Stimulated activated CD8-positive, alpha-beta memory T cell treated with anti-CD3 and anti-CD28 coated beads, Interleukin-12 subunit alpha, Interleukin-12 subunit beta, amount 100 ng/mL, for 4 hours (primary cell): ENCODE data around the gene SCYL1.
A peak's percentile ranks its signal among the peaks of the same experiment; 100 is the strongest.

Source experiments
- DNase-seq: peaks from one replicate; pipeline ENCODE4 v3.0.0-alpha.2; 2020; ENCODE audit warnings: low read depth

Gene SCYL1

DNA sequence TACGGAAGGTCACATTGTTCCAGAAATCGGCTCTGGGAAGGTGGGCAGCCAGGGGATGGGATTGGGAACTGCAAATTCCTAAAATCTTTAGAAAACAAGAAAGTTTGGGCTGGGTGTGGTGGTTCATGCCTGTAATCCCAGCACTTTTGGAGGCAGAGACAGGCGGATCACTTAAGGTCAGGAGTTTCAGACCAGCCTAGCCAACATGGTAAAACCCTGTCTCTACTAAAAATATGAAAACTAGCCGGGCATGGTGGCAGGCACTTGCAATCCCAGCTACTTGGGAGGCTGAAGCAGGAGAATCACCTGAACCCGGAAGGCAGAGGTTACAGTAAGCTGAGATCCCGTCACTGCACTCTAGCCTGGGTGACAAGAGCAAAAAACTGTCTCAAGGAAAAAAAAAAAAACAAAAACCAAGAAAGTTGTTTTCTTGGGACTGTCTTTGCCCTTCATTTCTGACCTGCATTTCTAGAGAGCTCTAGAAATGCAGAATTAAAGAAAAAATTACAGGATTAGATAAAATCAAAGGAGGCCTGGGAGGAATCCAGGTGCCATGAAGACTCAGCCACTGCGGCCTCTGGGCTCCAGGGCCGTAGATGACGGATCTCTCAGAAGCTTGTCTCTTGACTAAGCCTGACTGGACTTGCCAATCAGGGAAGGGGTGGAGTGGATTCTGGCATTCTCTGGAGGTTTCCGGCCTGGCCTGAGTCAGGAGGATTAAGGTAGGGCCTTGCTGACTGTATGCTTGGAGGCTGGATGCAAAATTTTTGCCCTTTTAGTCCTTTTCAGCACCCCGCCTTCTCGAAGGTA lies 31.3 kb upstream of the SCYL1 start:
- DNase-seq, result no peak

DNA sequence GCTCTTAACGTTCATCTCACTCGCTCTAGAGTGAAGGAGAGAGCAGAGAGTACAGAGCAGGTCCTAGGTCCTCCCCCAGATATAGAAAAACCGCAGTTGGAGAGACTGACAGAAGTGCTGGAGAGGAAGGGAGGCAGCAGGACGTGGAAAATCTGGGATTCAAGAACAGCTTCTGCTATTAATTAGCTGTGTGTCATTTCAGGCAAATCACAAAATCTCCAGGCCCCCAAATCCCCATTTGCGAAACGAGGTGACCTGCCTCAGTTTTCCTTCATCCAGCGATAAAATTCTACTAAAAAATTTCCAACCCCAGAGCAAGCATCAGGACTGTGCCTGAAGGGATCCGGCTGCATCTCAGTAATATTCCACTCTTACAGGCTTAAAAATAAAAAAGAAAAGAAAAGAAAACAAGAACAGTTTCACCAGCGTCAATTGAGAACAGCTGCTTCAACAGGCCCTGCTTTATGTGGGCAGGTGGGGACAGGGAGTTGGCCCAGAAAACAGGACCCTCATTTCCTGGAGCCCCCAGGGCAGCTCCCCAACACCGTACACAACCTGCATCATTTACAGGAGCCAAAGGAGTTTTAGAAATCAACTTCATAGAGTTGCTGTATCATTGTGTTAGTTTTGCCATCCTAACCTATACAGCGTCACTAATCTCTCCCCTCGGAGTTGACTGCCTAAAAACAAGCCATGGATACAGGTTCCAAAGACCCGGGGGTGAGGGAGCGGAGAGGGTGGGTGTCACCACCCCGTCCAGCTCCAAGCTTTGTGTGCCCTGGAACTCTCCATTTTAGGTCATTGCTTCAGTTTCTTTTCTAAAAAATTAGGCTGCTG lies 28.4 kb upstream of the SCYL1 start:
- no peak for DNase-seq

- peak; percentile 99 for DNase-seq
These were observed 27.5 kb upstream of the SCYL1 start for GRCh38 chr11:65497141-65498041.

DNA sequence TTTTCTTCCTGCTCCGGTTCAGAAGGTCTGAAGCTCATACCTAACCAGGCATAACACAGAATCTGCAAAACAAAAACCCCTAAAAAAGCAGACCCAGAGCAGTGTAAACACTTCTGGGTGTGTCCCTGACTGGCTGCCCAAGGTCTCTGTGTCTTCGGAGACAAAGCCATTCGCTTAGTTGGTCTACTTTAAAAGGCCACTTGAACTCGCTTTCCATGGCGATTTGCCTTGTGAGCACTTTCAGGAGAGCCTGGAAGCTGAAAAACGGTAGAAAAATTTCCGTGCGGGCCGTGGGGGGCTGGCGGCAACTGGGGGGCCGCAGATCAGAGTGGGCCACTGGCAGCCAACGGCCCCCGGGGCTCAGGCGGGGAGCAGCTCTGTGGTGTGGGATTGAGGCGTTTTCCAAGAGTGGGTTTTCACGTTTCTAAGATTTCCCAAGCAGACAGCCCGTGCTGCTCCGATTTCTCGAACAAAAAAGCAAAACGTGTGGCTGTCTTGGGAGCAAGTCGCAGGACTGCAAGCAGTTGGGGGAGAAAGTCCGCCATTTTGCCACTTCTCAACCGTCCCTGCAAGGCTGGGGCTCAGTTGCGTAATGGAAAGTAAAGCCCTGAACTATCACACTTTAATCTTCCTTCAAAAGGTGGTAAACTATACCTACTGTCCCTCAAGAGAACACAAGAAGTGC lies 26.7 kb upstream of the SCYL1 start:
- no peak for DNase-seq

GRCh38 chr11:65498727-65498976 lies 26.2 kb upstream of the SCYL1 start:
- DNase-seq, result no peak

DNA sequence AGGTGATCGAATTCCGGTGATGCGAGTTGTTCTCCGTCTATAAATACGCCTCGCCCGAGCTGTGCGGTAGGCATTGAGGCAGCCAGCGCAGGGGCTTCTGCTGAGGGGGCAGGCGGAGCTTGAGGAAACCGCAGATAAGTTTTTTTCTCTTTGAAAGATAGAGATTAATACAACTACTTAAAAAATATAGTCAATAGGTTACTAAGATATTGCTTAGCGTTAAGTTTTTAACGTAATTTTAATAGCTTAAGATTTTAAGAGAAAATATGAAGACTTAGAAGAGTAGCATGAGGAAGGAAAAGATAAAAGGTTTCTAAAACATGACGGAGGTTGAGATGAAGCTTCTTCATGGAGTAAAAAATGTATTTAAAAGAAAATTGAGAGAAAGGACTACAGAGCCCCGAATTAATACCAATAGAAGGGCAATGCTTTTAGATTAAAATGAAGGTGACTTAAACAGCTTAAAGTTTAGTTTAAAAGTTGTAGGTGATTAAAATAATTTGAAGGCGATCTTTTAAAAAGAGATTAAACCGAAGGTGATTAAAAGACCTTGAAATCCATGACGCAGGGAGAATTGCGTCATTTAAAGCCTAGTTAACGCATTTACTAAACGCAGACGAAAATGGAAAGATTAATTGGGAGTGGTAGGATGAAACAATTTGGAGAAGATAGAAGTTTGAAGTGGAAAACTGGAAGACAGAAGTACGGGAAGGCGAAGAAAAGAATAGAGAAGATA lies 25.7 kb upstream of the SCYL1 start, which contains the start of gene MALAT1:
Gene MALAT1, plus strand, starts transcription at position 69 of the 736 bp plus-strand sequence.
- peak; percentile 83 for DNase-seq

DNA sequence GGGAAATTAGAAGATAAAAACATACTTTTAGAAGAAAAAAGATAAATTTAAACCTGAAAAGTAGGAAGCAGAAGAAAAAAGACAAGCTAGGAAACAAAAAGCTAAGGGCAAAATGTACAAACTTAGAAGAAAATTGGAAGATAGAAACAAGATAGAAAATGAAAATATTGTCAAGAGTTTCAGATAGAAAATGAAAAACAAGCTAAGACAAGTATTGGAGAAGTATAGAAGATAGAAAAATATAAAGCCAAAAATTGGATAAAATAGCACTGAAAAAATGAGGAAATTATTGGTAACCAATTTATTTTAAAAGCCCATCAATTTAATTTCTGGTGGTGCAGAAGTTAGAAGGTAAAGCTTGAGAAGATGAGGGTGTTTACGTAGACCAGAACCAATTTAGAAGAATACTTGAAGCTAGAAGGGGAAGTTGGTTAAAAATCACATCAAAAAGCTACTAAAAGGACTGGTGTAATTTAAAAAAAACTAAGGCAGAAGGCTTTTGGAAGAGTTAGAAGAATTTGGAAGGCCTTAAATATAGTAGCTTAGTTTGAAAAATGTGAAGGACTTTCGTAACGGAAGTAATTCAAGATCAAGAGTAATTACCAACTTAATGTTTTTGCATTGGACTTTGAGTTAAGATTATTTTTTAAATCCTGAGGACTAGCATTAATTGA lies 25.0 kb upstream of the SCYL1 start:
- DNase-seq, result no peak

- DNase-seq, result no peak
These were observed 24.3 kb upstream of the SCYL1 start for GRCh38 chr11:65500387-65501185.

DNA sequence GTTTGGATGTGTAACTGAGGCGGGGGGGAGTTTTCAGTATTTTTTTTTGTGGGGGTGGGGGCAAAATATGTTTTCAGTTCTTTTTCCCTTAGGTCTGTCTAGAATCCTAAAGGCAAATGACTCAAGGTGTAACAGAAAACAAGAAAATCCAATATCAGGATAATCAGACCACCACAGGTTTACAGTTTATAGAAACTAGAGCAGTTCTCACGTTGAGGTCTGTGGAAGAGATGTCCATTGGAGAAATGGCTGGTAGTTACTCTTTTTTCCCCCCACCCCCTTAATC lies 23.8 kb upstream of the SCYL1 start:
- DNase-seq, result no peak

DNA sequence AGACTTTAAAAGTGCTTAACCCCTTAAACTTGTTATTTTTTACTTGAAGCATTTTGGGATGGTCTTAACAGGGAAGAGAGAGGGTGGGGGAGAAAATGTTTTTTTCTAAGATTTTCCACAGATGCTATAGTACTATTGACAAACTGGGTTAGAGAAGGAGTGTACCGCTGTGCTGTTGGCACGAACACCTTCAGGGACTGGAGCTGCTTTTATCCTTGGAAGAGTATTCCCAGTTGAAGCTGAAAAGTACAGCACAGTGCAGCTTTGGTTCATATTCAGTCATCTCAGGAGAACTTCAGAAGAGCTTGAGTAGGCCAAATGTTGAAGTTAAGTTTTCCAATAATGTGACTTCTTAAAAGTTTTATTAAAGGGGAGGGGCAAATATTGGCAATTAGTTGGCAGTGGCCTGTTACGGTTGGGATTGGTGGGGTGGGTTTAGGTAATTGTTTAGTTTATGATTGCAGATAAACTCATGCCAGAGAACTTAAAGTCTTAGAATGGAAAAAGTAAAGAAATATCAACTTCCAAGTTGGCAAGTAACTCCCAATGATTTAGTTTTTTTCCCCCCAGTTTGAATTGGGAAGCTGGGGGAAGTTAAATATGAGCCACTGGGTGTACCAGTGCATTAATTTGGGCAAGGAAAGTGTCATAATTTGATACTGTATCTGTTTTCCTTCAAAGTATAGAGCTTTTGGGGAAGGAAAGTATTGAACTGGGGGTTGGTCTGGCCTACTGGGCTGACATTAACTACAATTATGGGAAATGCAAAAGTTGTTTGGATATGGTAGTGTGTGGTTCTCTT lies 23.2 kb upstream of the SCYL1 start:
- no peak for DNase-seq

GRCh38 chr11:65502274-65502554 lies 22.7 kb upstream of the SCYL1 start:
- DNase-seq, result no peak

DNA sequence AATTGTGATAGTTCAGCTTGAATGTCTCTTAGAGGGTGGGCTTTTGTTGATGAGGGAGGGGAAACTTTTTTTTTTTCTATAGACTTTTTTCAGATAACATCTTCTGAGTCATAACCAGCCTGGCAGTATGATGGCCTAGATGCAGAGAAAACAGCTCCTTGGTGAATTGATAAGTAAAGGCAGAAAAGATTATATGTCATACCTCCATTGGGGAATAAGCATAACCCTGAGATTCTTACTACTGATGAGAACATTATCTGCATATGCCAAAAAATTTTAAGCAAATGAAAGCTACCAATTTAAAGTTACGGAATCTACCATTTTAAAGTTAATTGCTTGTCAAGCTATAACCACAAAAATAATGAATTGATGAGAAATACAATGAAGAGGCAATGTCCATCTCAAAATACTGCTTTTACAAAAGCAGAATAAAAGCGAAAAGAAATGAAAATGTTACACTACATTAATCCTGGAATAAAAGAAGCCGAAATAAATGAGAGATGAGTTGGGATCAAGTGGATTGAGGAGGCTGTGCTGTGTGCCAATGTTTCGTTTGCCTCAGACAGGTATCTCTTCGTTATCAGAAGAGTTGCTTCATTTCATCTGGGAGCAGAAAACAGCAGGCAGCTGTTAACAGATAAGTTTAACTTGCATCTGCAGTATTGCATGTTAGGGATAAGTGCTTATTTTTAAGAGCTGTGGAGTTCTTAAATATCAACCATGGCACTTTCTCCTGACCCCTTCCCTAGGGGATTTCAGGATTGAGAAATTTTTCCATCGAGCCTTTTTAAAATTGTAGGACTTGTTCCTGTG lies 22.1 kb upstream of the SCYL1 start:
- no peak for DNase-seq

GRCh38 chr11:65503368-65503948 lies 21.4 kb upstream of the SCYL1 start:
- DNase-seq, result no peak

GRCh38 chr11:65503949-65504673 lies 20.8 kb upstream of the SCYL1 start:
- no peak for DNase-seq

DNA sequence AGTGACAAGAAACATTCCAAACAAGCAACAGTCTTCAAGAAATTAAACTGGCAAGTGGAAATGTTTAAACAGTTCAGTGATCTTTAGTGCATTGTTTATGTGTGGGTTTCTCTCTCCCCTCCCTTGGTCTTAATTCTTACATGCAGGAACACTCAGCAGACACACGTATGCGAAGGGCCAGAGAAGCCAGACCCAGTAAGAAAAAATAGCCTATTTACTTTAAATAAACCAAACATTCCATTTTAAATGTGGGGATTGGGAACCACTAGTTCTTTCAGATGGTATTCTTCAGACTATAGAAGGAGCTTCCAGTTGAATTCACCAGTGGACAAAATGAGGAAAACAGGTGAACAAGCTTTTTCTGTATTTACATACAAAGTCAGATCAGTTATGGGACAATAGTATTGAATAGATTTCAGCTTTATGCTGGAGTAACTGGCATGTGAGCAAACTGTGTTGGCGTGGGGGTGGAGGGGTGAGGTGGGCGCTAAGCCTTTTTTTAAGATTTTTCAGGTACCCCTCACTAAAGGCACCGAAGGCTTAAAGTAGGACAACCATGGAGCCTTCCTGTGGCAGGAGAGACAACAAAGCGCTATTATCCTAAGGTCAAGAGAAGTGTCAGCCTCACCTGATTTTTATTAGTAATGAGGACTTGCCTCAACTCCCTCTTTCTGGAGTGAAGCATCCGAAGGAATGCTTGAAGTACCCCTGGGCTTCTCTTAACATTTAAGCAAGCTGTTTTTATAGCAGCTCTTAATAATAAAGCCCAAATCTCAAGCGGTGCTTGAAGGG lies 20.0 kb upstream of the SCYL1 start:
- no peak for DNase-seq

GRCh38 chr11:65505466-65506289 lies 19.2 kb upstream of the SCYL1 start:
- DNase-seq, result no peak
